Ishikawa (cell line): ENCODE data around the gene CXADR.

Experiments used
- CEBPB ChIP-seq: IDR thresholded peaks from 2 replicates; pipeline ENCODE4 v1.6.1; 2012
- CREB1 ChIP-seq: IDR thresholded peaks from 2 replicates; pipeline ENCODE4 v1.6.1; 2012; ENCODE audit warnings: low read depth
- EGR1 ChIP-seq: IDR thresholded peaks from 2 replicates; pipeline ENCODE4 v1.6.1; 2012
- EP300 ChIP-seq: IDR thresholded peaks from 2 replicates; pipeline ENCODE4 v1.6.1; 2012; ENCODE audit warnings: borderline replicate concordance
- FOXM1 ChIP-seq: IDR thresholded peaks from 2 replicates; pipeline ENCODE4 v1.6.1; 2012; ENCODE audit warnings: low read depth, borderline replicate concordance
- MAX ChIP-seq: IDR thresholded peaks from 2 replicates; pipeline ENCODE4 v1.6.1; 2012
- NFIC ChIP-seq: IDR thresholded peaks from 2 replicates; pipeline ENCODE4 v1.6.1; 2012
- RAD21 ChIP-seq: IDR thresholded peaks from 2 replicates; pipeline ENCODE4 v1.6.1; 2012; ENCODE audit warnings: low read depth
- TAF1 ChIP-seq: IDR thresholded peaks from 2 replicates; pipeline ENCODE4 v1.6.1; 2012; ENCODE audit warnings: low read depth, mild to moderate bottlenecking
- TCF12 ChIP-seq: IDR thresholded peaks from 2 replicates; pipeline ENCODE4 v1.6.1; 2012; ENCODE audit warnings: low read depth
- TEAD4 ChIP-seq: IDR thresholded peaks from 2 replicates; pipeline ENCODE4 v1.6.1; 2012
- USF1 ChIP-seq: IDR thresholded peaks from 2 replicates; pipeline ENCODE4 v1.6.1; 2012
- YY1 ChIP-seq: IDR thresholded peaks from 2 replicates; pipeline ENCODE4 v1.6.1; 2012; ENCODE audit warnings: low read depth
- ZBTB7A ChIP-seq: IDR thresholded peaks from 2 replicates; pipeline ENCODE4 v1.6.1; 2012; ENCODE audit warnings: low read depth
- TF ChIP-seq, protein P1 (sequence below): IDR thresholded peaks from 2 replicates; pipeline ENCODE4 v1.6.1; 2012; ENCODE audit warnings: low read depth, mild to moderate bottlenecking

CXADR gene

DNA sequence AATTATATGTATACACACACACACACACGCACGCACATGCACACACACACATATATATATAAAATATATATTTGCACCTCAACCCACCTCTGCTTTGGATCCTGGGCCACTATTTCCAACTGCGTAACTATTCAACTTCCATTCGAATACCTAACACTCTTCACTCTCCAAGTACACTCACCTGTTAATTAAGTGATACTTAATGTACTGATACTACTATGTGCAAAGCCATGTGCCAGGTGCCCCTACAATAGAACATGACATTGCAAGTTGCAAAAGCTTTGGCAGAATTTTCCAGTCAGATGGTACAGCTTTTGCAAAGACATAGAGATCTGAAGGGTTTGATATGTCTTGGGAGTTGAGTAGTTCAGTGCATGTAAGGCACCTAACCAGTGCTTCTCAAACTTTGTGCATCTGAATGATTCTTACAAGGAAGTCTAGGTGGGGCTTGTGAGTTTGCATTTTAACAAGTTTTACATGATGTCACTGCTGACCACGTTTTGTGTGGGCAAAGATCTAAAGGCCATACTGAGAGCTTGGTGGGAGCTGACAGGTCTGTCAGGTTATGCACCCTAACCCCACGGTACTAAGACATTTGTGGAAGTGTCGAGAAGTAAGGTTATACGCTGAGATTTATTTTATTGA is 7.2 kb downstream of the CXADR start:
- TF ChIP-seq CREB1 = no peak
- no peak for TF ChIP-seq EGR1
- TF ChIP-seq TEAD4 = no peak
- no peak for TF ChIP-seq CEBPB
- TF ChIP-seq NFIC = no peak

DNA sequence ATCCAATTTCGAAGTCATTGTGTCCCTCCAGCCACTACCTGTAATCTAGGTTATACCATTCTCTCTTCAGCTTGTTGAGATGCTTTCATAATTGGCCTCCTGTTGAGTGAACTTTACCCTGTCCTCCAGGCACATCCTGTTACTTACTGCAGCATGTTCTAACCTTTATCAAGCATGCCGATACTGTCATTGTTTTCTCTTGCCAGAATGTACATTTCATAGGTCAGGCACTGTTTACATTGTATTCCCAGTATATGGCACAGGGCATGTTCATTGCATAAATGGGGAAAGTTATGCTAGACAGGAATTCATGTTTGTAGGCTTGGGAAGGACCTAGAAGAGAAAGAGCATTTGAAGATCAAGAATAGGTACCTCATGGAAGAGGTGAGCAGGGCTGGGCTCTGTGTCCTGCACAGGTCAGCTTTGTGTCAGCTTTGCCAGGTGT is 10.2 kb downstream of the CXADR start:
- TF ChIP-seq TAF1 (no peak), CREB1 (no peak), TEAD4 (no peak), TCF12 (no peak), MAX (no peak), FOXM1 (no peak), EP300 (no peak), RAD21 (no peak), EGR1 (no peak), CEBPB (no peak), USF1 (no peak), YY1 (no peak), NFIC (no peak), ZBTB7A (no peak)
- TF ChIP-seq, protein P1, sequence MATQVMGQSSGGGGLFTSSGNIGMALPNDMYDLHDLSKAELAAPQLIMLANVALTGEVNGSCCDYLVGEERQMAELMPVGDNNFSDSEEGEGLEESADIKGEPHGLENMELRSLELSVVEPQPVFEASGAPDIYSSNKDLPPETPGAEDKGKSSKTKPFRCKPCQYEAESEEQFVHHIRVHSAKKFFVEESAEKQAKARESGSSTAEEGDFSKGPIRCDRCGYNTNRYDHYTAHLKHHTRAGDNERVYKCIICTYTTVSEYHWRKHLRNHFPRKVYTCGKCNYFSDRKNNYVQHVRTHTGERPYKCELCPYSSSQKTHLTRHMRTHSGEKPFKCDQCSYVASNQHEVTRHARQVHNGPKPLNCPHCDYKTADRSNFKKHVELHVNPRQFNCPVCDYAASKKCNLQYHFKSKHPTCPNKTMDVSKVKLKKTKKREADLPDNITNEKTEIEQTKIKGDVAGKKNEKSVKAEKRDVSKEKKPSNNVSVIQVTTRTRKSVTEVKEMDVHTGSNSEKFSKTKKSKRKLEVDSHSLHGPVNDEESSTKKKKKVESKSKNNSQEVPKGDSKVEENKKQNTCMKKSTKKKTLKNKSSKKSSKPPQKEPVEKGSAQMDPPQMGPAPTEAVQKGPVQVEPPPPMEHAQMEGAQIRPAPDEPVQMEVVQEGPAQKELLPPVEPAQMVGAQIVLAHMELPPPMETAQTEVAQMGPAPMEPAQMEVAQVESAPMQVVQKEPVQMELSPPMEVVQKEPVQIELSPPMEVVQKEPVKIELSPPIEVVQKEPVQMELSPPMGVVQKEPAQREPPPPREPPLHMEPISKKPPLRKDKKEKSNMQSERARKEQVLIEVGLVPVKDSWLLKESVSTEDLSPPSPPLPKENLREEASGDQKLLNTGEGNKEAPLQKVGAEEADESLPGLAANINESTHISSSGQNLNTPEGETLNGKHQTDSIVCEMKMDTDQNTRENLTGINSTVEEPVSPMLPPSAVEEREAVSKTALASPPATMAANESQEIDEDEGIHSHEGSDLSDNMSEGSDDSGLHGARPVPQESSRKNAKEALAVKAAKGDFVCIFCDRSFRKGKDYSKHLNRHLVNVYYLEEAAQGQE = no peak

DNA sequence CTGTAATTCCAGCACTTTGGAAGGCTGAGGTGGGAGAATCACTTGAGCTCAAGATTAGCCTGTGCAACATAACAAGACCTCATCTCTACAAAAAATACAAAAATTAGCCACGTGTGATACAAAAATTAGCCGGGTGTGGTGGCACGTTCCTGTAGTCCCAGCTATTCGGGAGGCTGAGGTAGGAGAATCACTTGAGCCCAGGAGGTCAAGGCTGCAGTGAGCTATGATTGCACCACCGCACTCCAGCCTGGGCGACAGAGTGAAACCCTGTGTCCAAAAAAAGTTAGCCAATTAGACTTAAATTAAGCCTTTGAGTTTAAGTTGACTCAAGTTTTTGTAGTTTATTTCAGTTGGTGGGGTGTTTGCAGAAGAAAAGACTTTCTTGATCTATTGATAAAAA is 11.8 kb downstream of the CXADR start:
- TF ChIP-seq NFIC (no peak), CEBPB (no peak), TEAD4 (no peak), TAF1 (no peak), CREB1 (no peak), ZBTB7A (no peak), RAD21 (no peak), YY1 (no peak), TCF12 (no peak), FOXM1 (no peak), EP300 (no peak)
- TF ChIP-seq, protein P1 = no peak

DNA sequence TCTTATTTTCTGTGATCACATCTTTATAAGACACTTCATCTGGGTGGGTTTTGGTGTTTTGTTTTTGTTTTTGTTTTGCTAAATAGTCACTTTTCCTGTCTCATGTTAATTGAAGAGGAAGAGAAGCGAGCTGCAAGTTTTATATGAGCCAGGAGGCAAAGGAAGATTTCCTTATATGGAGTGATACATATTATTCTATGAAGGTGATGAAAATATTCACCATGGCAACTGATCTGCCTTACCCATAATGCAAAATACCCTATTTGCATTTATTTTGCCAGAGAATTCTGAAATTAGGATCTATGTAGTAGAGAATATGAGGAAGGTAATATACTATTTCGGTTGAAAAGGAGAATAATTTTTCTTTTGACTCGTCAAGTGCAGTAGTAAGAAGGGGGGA is 13.9 kb downstream of the CXADR start:
- TF ChIP-seq YY1 (no peak), FOXM1 (no peak), RAD21 (no peak), USF1 (no peak), TAF1 (no peak)
- TF ChIP-seq, protein P1 = no peak

DNA sequence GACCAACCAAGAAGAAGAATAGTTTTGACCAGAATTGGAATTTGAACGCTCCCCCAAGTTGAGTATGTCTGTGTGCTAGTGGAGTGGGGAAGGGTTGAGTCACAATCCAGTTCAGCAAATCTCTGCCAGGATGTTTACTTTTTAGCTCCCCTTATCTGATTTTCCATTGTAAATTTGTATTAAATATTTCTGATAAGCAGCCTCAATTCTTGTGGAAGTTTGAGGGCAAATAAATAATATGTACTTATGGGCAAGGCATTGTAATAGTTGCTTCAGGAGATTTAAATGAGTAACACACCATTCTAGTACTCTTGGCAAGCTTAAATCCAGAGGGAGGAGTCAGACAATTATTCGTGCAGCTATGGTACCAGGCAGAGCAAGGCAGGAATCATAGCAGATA is 14.4 kb downstream of the CXADR start:
- no peak for TF ChIP-seq TCF12

DNA sequence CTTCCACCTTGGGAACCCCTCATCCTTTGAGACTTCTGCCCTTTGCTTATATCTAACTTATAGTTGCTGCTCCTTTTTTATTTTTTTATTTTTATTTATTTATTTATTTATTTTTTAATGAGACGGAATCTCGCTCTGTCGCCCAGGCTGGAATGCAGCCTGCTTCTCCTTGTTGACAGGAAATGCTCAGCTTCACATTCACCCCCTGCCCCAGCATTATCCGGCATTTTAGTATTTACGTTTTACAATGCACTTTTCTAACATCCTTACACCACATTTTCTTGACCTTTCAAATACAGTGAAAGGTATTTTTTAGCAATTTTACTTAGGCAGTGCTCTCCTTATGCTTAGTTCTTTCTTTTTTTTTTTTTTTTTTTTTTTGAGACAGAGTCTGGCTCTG is 14.9 kb downstream of the CXADR start:
- TF ChIP-seq ZBTB7A = no peak
- TF ChIP-seq EGR1 = no peak
- TF ChIP-seq YY1 = no peak
- no peak for TF ChIP-seq USF1
- TF ChIP-seq TCF12 = no peak
- no peak for TF ChIP-seq NFIC
- TF ChIP-seq TAF1 = no peak
- no peak for TF ChIP-seq CREB1
- no peak for TF ChIP-seq FOXM1
- TF ChIP-seq, protein P1 = no peak
- TF ChIP-seq EP300 = no peak
- TF ChIP-seq TEAD4 = no peak
- TF ChIP-seq RAD21 = no peak
- TF ChIP-seq CEBPB = no peak
- no peak for TF ChIP-seq MAX
